K562 (cell line): Measurements from ENCODE around the gene OR2AJ1. TPM values are rescaled to one million over a fixed set of nuclear protein-coding genes. Genes with fewer than 3 reads are reported as not detected.

ENCODE experiments used
- ADNP ChIP-seq: fragments of 200-800 bp; sonication (Bioruptor generic); IDR thresholded peaks from 2 replicates; pipeline ENCODE4 v1.6.1; 2016; ENCODE audit warnings: missing genetic modification characterization, missing compliant biosample characterization
- BRF1 ChIP-seq: IDR thresholded peaks from 3 replicates; pipeline ENCODE4 v1.6.1; 2011; ENCODE audit warnings: borderline replicate concordance, mild to moderate bottlenecking; ENCODE audit not compliant: insufficient read length; ENCODE audit errors: extremely low read depth
- C11orf30 ChIP-seq: fragments of 450-650 bp; IDR thresholded peaks from 2 replicates; pipeline ENCODE4 v1.6.1; 2016; ENCODE audit warnings: low read depth, mild to moderate bottlenecking
- CBFA2T2 ChIP-seq: fragments of 450-650 bp; conservative IDR thresholded peaks from 2 replicates; pipeline ENCODE4 v1.6.1; 2017; ENCODE audit warnings: mild to moderate bottlenecking
- CEBPG ChIP-seq, 3 experiments: fragments of 200-800 bp in 1 of 3; sonication (Bioruptor generic) in 1 of 3; sonication (generic) in 1 of 3; formaldehyde crosslinking in 1 of 3; IDR thresholded peaks in 2 of 3; conservative IDR thresholded peaks in 1 of 3; 2 replicates each; pipeline versions ENCODE4 v1.6.1 to v1.8.0; 2016 to 2022; ENCODE audit warnings: missing compliant biosample characterization in 2 of 3, missing genetic modification characterization in 2 of 3, mild to moderate bottlenecking in 1 of 3, missing genetic modification reagents in 1 of 3
- CREB3L1 ChIP-seq: fragments of 450-650 bp; IDR thresholded peaks from 2 replicates; pipeline ENCODE4 v1.6.1; 2014; ENCODE audit warnings: low read depth, mild to moderate bottlenecking, moderate library complexity, borderline replicate concordance
- DDX20 ChIP-seq: fragments of 450-650 bp; IDR thresholded peaks from 2 replicates; pipeline ENCODE4 v1.6.1; 2016; ENCODE audit warnings: missing genetic modification characterization, low read depth, mild to moderate bottlenecking, missing compliant biosample characterization, moderate library complexity
- DLX4 ChIP-seq: fragments of 250-450 bp; sonication (Bioruptor Pico); IDR thresholded peaks from 2 replicates; pipeline ENCODE4 v1.6.1; 2021; ENCODE audit warnings: mild to moderate bottlenecking
- ETV1 ChIP-seq: fragments of 450-650 bp; conservative IDR thresholded peaks from 2 replicates; pipeline ENCODE4 v1.6.1; 2016; ENCODE audit warnings: missing genetic modification characterization, control low read depth, low read depth, missing compliant biosample characterization
- FOXA3 ChIP-seq, 2 experiments: fragments of 450-650 bp in 1 of 2; sonication (generic) in 1 of 2; formaldehyde crosslinking; IDR thresholded peaks in 1 of 2; conservative IDR thresholded peaks in 1 of 2; 2 replicates each; pipeline versions ENCODE4 v1.4.0 to v1.8.0; 2020 to 2022; ENCODE audit warnings: mild to moderate bottlenecking in 2 of 2, missing genetic modification reagents in 1 of 2
- GTF2B ChIP-seq: IDR thresholded peaks from 2 replicates; pipeline ENCODE4 v1.6.1; 2011; ENCODE audit not compliant: insufficient read length; ENCODE audit errors: extremely low read depth
- HDAC8 ChIP-seq: fragments of 450-650 bp; IDR thresholded peaks from 2 replicates; pipeline ENCODE4 v1.6.1; 2016; ENCODE audit warnings: mild to moderate bottlenecking, missing genetic modification characterization, moderate library complexity, missing compliant biosample characterization
- HMGN3 ChIP-seq: IDR thresholded peaks from 2 replicates; pipeline ENCODE4 v1.6.1; 2011; ENCODE audit warnings: borderline replicate concordance, low read depth, mild to moderate bottlenecking, mixed read lengths, low read length; ENCODE audit not compliant: insufficient read length; ENCODE audit errors: extremely low read depth
- MAX ChIP-seq: sonication (generic); formaldehyde crosslinking; IDR thresholded peaks from 2 replicates; pipeline ENCODE4 v1.9.0; 2022; ENCODE audit warnings: mild to moderate bottlenecking, missing genetic modification reagents
- MAZ ChIP-seq, 2 experiments: fragments of 450-650 bp in 1 of 2; sonication (generic) in 1 of 2; formaldehyde crosslinking; IDR thresholded peaks in 1 of 2; conservative IDR thresholded peaks in 1 of 2; 2 replicates each; pipeline versions ENCODE4 v1.4.0 to v1.5.0; 2020; ENCODE audit warnings: mild to moderate bottlenecking in 1 of 2, missing genetic modification reagents in 1 of 2
- MCM3 ChIP-seq: fragments of 450-650 bp; IDR thresholded peaks from 2 replicates; pipeline ENCODE4 v1.6.1; 2016
- NFRKB ChIP-seq: fragments of 450-650 bp; IDR thresholded peaks from 2 replicates; pipeline ENCODE4 v1.6.1; 2016; ENCODE audit warnings: low read depth
- NUFIP1 ChIP-seq: fragments of 450-650 bp; IDR thresholded peaks from 2 replicates; pipeline ENCODE4 v1.6.1; 2018; ENCODE audit not compliant: partially characterized antibody
- RBBP5 ChIP-seq: fragments of 200-600 bp; sonication (generic); IDR thresholded peaks from 2 replicates; pipeline ENCODE4 v1.6.1; 2012; ENCODE audit warnings: borderline replicate concordance, mild to moderate bottlenecking, low read length, control low read depth, inconsistent platforms; ENCODE audit not compliant: insufficient read depth, poor library complexity, severe bottlenecking
- TBL1XR1 ChIP-seq, 2 experiments: IDR thresholded peaks; 2 replicates each; pipeline ENCODE4 v1.6.1; 2012; ENCODE audit warnings: improper control_type of control experiment in 2 of 2, low read length in 2 of 2, mild to moderate bottlenecking in 1 of 2
- TRIM24 ChIP-seq, 2 experiments: fragments of 450-650 bp; IDR thresholded peaks; 2 replicates each; pipeline ENCODE4 v1.6.1; 2016
- ZBTB26 ChIP-seq: fragments of 450-650 bp; formaldehyde crosslinking; IDR thresholded peaks from 2 replicates; pipeline ENCODE4 v1.4.0; 2022; ENCODE audit warnings: missing genetic modification characterization
- ZNF174 ChIP-seq: fragments of 250-450 bp; sonication (Bioruptor Pico); IDR thresholded peaks from 2 replicates; pipeline ENCODE4 v1.4.0; 2020; ENCODE audit warnings: mild to moderate bottlenecking
- ZNF408 ChIP-seq: fragments of 250-450 bp; sonication (Bioruptor Pico); IDR thresholded peaks from 2 replicates; pipeline ENCODE4 v1.4.0; 2020; ENCODE audit warnings: low read depth, mild to moderate bottlenecking, moderate library complexity
- polyA plus RNA-seq, 8 experiments: library from polyadenylated mRNA; depleted of rRNA in 4 of 8; stranded (reverse) in 5 of 8; unstranded in 3 of 8; fragments of >200 nt; fragmentation: Nextera tagmentation in 2 of 8; fragmentation: Illumina TruSeq in 1 of 8; extraction: Ambion mirVana in 2 of 8; extraction: Trizol in 1 of 8; gene quantifications; 2 replicates each; pipeline versions ENCODE4 v1.2.1 to v1.2.3, GENCODE V29; 2011 to 2014; ENCODE audit warnings: inconsistent platforms in 1 of 8, missing spikeins in 1 of 8
- total RNA-seq, 7 experiments: library from RNA; depleted of rRNA in 6 of 7; stranded (reverse); fragments of >200 nt in 6 of 7; fragmentation: Illumina TruSeq in 2 of 7; extraction: Trizol in 2 of 7; gene quantifications; 2 replicates each; pipeline versions ENCODE4 v1.2.1 to v1.2.3, GENCODE V29; 2011 to 2021; ENCODE audit warnings: low replicate concordance in 1 of 7

Gene OR2AJ1
- total and polyA plus RNA-seq, 9 of the 15 experiments (the other 6 are each of a cell fraction or from before 2014, with no cell fraction given), result not detected

- TF ChIP-seq BRF1 (no peak), ADNP (tag) (no peak), MAX (CRISPR knock-in tag) (no peak), ETV1 (tag) (peak; percentile 67; the same call in 1 of the 2 replicates), MAZ (CRISPR knock-in tag; conservative IDR thresholded peaks at IDR 0.05 in 1 of 2, IDR thresholded peaks at IDR 0.05 in 1 of 2) (no peak), CBFA2T2 (peak; percentile 59), C11orf30 (peak; percentile 22; the same call in 1 of the 2 replicates), HDAC8 (tag) (no peak), ZNF408 (no peak), CEBPG (CRISPR knock-in tag; IDR thresholded peaks at IDR 0.05) (no peak), CEBPG (tag; conservative IDR thresholded peaks at IDR 0.05 in 1 of 2, IDR thresholded peaks at IDR 0.05 in 1 of 2) (no peak), GTF2B (no peak), MCM3 (no peak), TBL1XR1 (IDR thresholded peaks at IDR 0.05; ENCODE audit: low read length in 2 of 2) (no peak), ZBTB26 (CRISPR knock-in tag) (no peak), CREB3L1 (no peak), DDX20 (tag) (no peak), ZNF174 (no peak), NUFIP1 (no peak), TRIM24 (IDR thresholded peaks at IDR 0.05) (peak in 1 of 2 experiments; percentile 35; a peak in 1 of 4 replicates), NFRKB (no peak), DLX4 (CRISPR knock-in tag) (no peak), FOXA3 (CRISPR knock-in tag; conservative IDR thresholded peaks at IDR 0.05 in 1 of 2, IDR thresholded peaks at IDR 0.05 in 1 of 2) (no peak), RBBP5 (peak; percentile 29), HMGN3 (no peak)
These were observed 18.1 kb upstream of the OR2AJ1 start (continued) for GRCh38 chr1:247906504-247907047.
